Endothelial cell of umbilical vein (primary cell): ENCODE data around the gene ZBTB14. TPM values are rescaled to one million over a fixed set of nuclear protein-coding genes. Genes with fewer than 3 reads are reported as not detected.

Experiments used
- BruUV-seq: library from RNA; stranded (reverse); fragments of 400-500 nt; replicated peaks from 2 replicates; lab custom pipeline; 2021; lab: Mats Ljungman, UMichigan
- CTCF ChIA-PET: fragments of 300-600, 350-600 bp; sonication (Branson Sonifier 250); formaldehyde crosslinking; loops from one replicate; lab custom pipeline; 2021; ENCODE audit warnings: antibody characterized with exemption, inconsistent platforms; lab: Charles Lee
- POLR2A ChIA-PET: fragments of 300-600, 350-600 bp; sonication (Branson Sonifier 250); formaldehyde crosslinking; loops from one replicate; lab custom pipeline; 2021; ENCODE audit warnings: antibody characterized with exemption, inconsistent platforms; lab: Charles Lee
- DNase-seq: peaks from one replicate; pipeline ENCODE4 v3.0.0-alpha.2; 2011; ENCODE audit warnings: low read depth, low spot score
- FAIRE-seq: peaks from 2 replicates; lab custom pipeline; 2011; peaks lifted over from hg19 to GRCh38; lab: Jason Lieb, UNC
- H2AFZ ChIP-seq: 2 replicates; pipeline ENCODE4 v1.6.0; 2012; ENCODE audit warnings: low read depth, low read length, control low read depth, inconsistent platforms
- H3K27ac ChIP-seq: 2 replicates; pipeline ENCODE4 v1.5.1; 2011; ENCODE audit warnings: low read depth, mild to moderate bottlenecking, control low read depth, low read length, moderate library complexity; ENCODE audit not compliant: insufficient read depth
- H3K27me3 ChIP-seq, 2 experiments: 2 replicates each; pipeline versions ENCODE4 v1.6.0 to v1.6.1; 2011; ENCODE audit warnings: low read length in 2 of 2, mixed read lengths in 1 of 2; ENCODE audit not compliant: control insufficient read depth in 2 of 2, insufficient read depth in 2 of 2
- H3K36me3 ChIP-seq, 2 experiments: 2 replicates in 1 of 2; 3 replicates in 1 of 2; pipeline ENCODE4 v1.5.1; 2011; ENCODE audit warnings: low read length in 2 of 2, mild to moderate bottlenecking in 1 of 2, moderate library complexity in 1 of 2; ENCODE audit not compliant: control insufficient read depth in 2 of 2, insufficient read depth in 2 of 2; ENCODE audit errors: extremely low read depth in 1 of 2
- H3K4me1 ChIP-seq: 3 replicates; pipeline ENCODE4 v1.5.1; 2011; ENCODE audit warnings: mild to moderate bottlenecking, low read length; ENCODE audit not compliant: control insufficient read depth, insufficient read depth; ENCODE audit errors: extremely low read depth
- H3K4me2 ChIP-seq: 2 replicates; pipeline ENCODE4 v1.6.1; 2011; ENCODE audit warnings: low read length, control low read depth, mixed read lengths; ENCODE audit not compliant: insufficient read depth
- H3K4me3 ChIP-seq, 3 experiments: fragments of 200-600 bp in 1 of 3; sonication (generic), shearing (Covaris generic) in 1 of 3; replicated peaks in 1 of 3; 2 replicates each; pipeline ENCODE4 v1.5.1; 2011 to 2016; ENCODE audit warnings: control low read depth in 3 of 3, low read length in 3 of 3, mild to moderate bottlenecking in 2 of 3, inconsistent platforms in 1 of 3, low read depth in 1 of 3, moderate library complexity in 1 of 3; ENCODE audit not compliant: insufficient read depth in 1 of 3
- H3K79me2 ChIP-seq: 2 replicates; pipeline ENCODE4 v1.6.0; 2012; ENCODE audit warnings: low read length, inconsistent platforms; ENCODE audit not compliant: control insufficient read depth, insufficient read depth
- H3K9ac ChIP-seq: replicated peaks from 2 replicates; pipeline ENCODE3; 2011; ENCODE audit warnings: low read length, control low read depth; ENCODE audit not compliant: insufficient read depth; ENCODE audit errors: extremely low read depth
- H3K9me1 ChIP-seq: replicated peaks from 3 replicates; pipeline ENCODE4 v1.6.0; 2011; ENCODE audit warnings: mild to moderate bottlenecking, low read length; ENCODE audit not compliant: control insufficient read depth, insufficient read depth; ENCODE audit errors: extremely low read depth
- H3K9me3 ChIP-seq: replicated peaks from 2 replicates; pipeline ENCODE4 v1.5.1; 2012; ENCODE audit warnings: low read length, inconsistent platforms; ENCODE audit not compliant: control insufficient read depth, insufficient read depth
- H4K20me1 ChIP-seq: replicated peaks from 2 replicates; pipeline ENCODE3; 2011; ENCODE audit warnings: mild to moderate bottlenecking, low read length; ENCODE audit not compliant: control insufficient read depth, insufficient read depth; ENCODE audit errors: extremely low read depth
- GATA2 ChIP-seq: IDR thresholded peaks from 2 replicates; pipeline ENCODE4 v1.7.0; 2011; ENCODE audit warnings: low read depth, mild to moderate bottlenecking, moderate library complexity, mixed read lengths, low read length; ENCODE audit not compliant: insufficient read length, insufficient read depth
- JUN ChIP-seq: IDR thresholded peaks from 2 replicates; pipeline ENCODE4 v1.6.1; 2011; ENCODE audit warnings: borderline replicate concordance, low read depth; ENCODE audit not compliant: insufficient read length, insufficient read depth
- MYC ChIP-seq: IDR thresholded peaks from one replicate; pipeline ENCODE4 v1.6.1; 2011; ENCODE audit warnings: mild to moderate bottlenecking, low read depth, low read length
- POLR2A ChIP-seq: IDR thresholded peaks from 2 replicates; pipeline ENCODE4 v1.6.1; 2012; ENCODE audit warnings: low read depth, mild to moderate bottlenecking, control low read depth, low read length
- POLR2AphosphoS5 ChIP-seq: IDR thresholded peaks from 2 replicates; pipeline ENCODE4 v1.6.1; 2012; ENCODE audit warnings: low read depth, mild to moderate bottlenecking, control low read depth, low read length, moderate library complexity; ENCODE audit not compliant: insufficient read depth
- dilution Hi-C: fragments of 300-500 bp; cut with MboI; formaldehyde crosslinking; loops from one replicate; pipeline ENCODE4 v1.15.0; 2019; ENCODE audit warnings: low sequenced_read_pairs; ENCODE audit not compliant: extremely low pct_ligation_motif_present
- intact Hi-C: fragments of 100-400 bp; cut with micrococcal nuclease; formaldehyde crosslinking; loops from one replicate; pipeline ENCODE4 v1.10.0; 2022
- polyA plus RNA-seq, 4 experiments: library from polyadenylated mRNA; depleted of rRNA in 3 of 4; stranded (reverse) in 3 of 4; unstranded in 1 of 4; fragments of >200 nt; gene quantifications; 2 replicates each; pipeline versions ENCODE4 v1.2.1 to v1.2.3, GENCODE V29; 2011 to 2012; ENCODE audit warnings: missing spikeins in 1 of 4
- total RNA-seq: library from RNA; stranded (reverse); gene quantifications from 2 replicates; pipeline ENCODE4 v1.2.3, GENCODE V29; 2021
- TF ChIP-seq, protein P1 (sequence below), 2 donors: IDR thresholded peaks; 1 replicate in 1 of 2; 2 replicates in 1 of 2; pipeline ENCODE4 v1.5.1; 2011; ENCODE audit warnings: low read length in 2 of 2, mild to moderate bottlenecking in 2 of 2, moderate library complexity in 2 of 2, control low read depth in 1 of 2, inconsistent platforms in 1 of 2, low read depth in 1 of 2; ENCODE audit not compliant: insufficient read depth in 1 of 2; ENCODE audit errors: extremely low read depth in 1 of 2
- TF ChIP-seq, protein P2 (sequence below): IDR thresholded peaks from 2 replicates; pipeline ENCODE4 v1.6.1; 2011; ENCODE audit not compliant: insufficient read depth, insufficient read length

Gene ZBTB14
- total and polyA plus RNA-seq, 2 donors (not counting 3 experiments of a cell fraction or from before 2014, with no cell fraction given), result 5.5 to 13.7 TPM

DNA sequence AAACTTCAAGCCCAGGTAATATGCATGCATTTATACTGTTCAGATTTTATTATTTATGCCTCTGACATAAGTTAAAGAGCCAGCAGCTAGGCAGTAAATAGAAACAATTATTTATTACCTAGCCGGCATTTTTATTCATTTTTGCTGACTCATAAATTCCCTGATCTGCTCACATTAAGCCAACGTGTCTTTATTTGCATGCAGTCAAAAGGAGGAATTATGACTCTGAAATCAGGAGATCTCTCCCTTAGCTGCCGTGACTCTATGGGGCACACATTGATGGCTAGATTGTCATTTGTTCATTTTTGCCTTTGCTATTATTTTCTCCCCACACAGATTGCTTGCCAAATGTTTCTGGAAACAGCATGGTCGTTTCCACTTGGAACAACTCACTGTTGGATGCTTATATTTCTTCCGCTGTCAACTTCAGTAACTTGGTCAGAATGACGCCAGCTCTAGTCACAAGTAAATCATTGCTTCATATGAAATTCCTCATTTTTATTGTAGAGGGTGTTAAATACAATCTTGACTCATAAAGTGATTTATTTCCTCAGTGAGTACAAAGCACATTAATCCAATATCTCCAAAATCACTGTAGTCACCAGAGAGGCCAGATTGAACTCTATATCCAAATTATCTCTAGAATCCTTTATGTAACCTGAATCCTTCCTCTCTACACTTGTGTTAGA lies 15.9 kb upstream of the ZBTB14 start:
- H3K27ac ChIP-seq, result no peak overlapping the region
- H3K9ac ChIP-seq, result no peak overlapping the region
- intact Hi-C loops, result no loop called here
- H3K4me3 ChIP-seq, result no peak overlapping the region
- H3K4me2 ChIP-seq, result no peak overlapping the region
- dilution Hi-C loops, result no loop called here
- H3K27me3 ChIP-seq, result no peaks in the 10 kb centered on the region
- POLR2A ChIA-PET, result no interaction called here
- H4K20me1 ChIP-seq, result no peaks in the 10 kb centered on the region
- H3K9me1 ChIP-seq, result no peaks in the 10 kb centered on the region
- CTCF ChIA-PET, result no interaction called here
- H2AFZ ChIP-seq, result no peak overlapping the region
- no peaks in the 10 kb centered on the region for H3K36me3 ChIP-seq
- DNase-seq, result no peak
- H3K79me2 ChIP-seq, result no peaks in the 10 kb centered on the region
- no peak for FAIRE-seq
- TF ChIP-seq, protein P1, sequence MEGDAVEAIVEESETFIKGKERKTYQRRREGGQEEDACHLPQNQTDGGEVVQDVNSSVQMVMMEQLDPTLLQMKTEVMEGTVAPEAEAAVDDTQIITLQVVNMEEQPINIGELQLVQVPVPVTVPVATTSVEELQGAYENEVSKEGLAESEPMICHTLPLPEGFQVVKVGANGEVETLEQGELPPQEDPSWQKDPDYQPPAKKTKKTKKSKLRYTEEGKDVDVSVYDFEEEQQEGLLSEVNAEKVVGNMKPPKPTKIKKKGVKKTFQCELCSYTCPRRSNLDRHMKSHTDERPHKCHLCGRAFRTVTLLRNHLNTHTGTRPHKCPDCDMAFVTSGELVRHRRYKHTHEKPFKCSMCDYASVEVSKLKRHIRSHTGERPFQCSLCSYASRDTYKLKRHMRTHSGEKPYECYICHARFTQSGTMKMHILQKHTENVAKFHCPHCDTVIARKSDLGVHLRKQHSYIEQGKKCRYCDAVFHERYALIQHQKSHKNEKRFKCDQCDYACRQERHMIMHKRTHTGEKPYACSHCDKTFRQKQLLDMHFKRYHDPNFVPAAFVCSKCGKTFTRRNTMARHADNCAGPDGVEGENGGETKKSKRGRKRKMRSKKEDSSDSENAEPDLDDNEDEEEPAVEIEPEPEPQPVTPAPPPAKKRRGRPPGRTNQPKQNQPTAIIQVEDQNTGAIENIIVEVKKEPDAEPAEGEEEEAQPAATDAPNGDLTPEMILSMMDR (IDR thresholded peaks at IDR 0.05; ENCODE audit: extremely low read depth in 1 of 2, insufficient read depth in 1 of 2, low read depth in 1 of 2, low read length in 2 of 2), result no peak
- TF ChIP-seq JUN, result no peak
- TF ChIP-seq MYC, result no peak
- no peak for TF ChIP-seq GATA2
- no peak for TF ChIP-seq POLR2A
- TF ChIP-seq POLR2AphosphoS5, result no peak
- TF ChIP-seq, protein P2, sequence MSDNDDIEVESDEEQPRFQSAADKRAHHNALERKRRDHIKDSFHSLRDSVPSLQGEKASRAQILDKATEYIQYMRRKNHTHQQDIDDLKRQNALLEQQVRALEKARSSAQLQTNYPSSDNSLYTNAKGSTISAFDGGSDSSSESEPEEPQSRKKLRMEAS, result no peak
- no peaks in the 10 kb centered on the region for H3K4me1 ChIP-seq
- H3K9me3 ChIP-seq, result no peaks in the 10 kb centered on the region
- no TSS peak for BruUV-seq
